HG02852 (cell line): ENCODE data around the gene MYH10.

Experiments
- ATAC-seq: cut with Tn5 transposase; IDR thresholded peaks from one replicate; pipeline ENCODE4 v1.9.1; 2021; ENCODE audit warnings: mild to moderate bottlenecking, moderate library complexity; ENCODE audit not compliant: unreplicated experiment

The MYH10 gene

GRCh38 chr17:8649157-8650118, 18.9 kb upstream of the MYH10 start:
- ATAC-seq, result no peak

GRCh38 chr17:8647956-8648355, 17.4 kb upstream of the MYH10 start:
- ATAC-seq, result no peak

- no peak for ATAC-seq
These were observed 16.7 kb upstream of the MYH10 start for GRCh38 chr17:8647202-8647601.

GRCh38 chr17:8644507-8644902, 14.0 kb upstream of the MYH10 start:
- no peak for ATAC-seq

- ATAC-seq, result no peak
These were observed 13.5 kb upstream of the MYH10 start for GRCh38 chr17:8643855-8644506.

- no peak for ATAC-seq
These were observed 9.2 kb upstream of the MYH10 start for GRCh38 chr17:8639709-8640108.

GRCh38 chr17:8632061-8632460, 1.5 kb upstream of the MYH10 start:
- no peak for ATAC-seq

- no peak for ATAC-seq
These were observed 991 bp upstream of the MYH10 start for GRCh38 chr17:8631554-8631877.

GRCh38 chr17:8630802-8631553, 453 bp upstream of the MYH10 start:
- peak; percentile 99 for ATAC-seq

- ATAC-seq, result no peak
These were observed 926 bp downstream of the MYH10 start for GRCh38 chr17:8629371-8630226.

- no peak for ATAC-seq
These were observed 1.8 kb downstream of the MYH10 start for GRCh38 chr17:8628609-8629169.

GRCh38 chr17:8628172-8628571, 2.4 kb downstream of the MYH10 start:
- no peak for ATAC-seq

GRCh38 chr17:8623591-8623990, 6.9 kb downstream of the MYH10 start:
- ATAC-seq, result no peak

GRCh38 chr17:8622191-8622590, 8.3 kb downstream of the MYH10 start:
- ATAC-seq, result no peak

GRCh38 chr17:8621585-8621984, 8.9 kb downstream of the MYH10 start:
- no peak for ATAC-seq

GRCh38 chr17:8619294-8619693, 11.2 kb downstream of the MYH10 start:
- no peak for ATAC-seq

- no peak for ATAC-seq
These were observed 11.7 kb downstream of the MYH10 start for GRCh38 chr17:8618825-8619224.

- ATAC-seq, result no peak
These were observed 15.5 kb downstream of the MYH10 start for GRCh38 chr17:8614988-8615387.

- ATAC-seq, result no peak
These were observed 18.8 kb downstream of the MYH10 start for GRCh38 chr17:8611619-8612298.

- no peak for ATAC-seq
These were observed 19.4 kb downstream of the MYH10 start for GRCh38 chr17:8611137-8611536.
